ENCODE measurements around the gene CPNE2.

Gene CPNE2

GRCh38 chr16:57062329-57062728 lies 30.1 kb upstream of the CPNE2 start:
- TF ChIP-seq REST (IDR thresholded peaks at IDR 0.05; ENCODE audit: insufficient read depth in 1 of 2, low read depth in 2 of 2, low read length in 2 of 2) (no peak), FOXP2 (optimal IDR thresholded peaks at IDR 0.05; ENCODE audit: borderline replicate concordance, extremely low read depth, extremely low read length, insufficient read depth) (no peak), SIN3A (IDR thresholded peaks at IDR 0.05; ENCODE audit: borderline replicate concordance, insufficient read depth, low read length) (no peak), POLR2AphosphoS5 (IDR thresholded peaks at IDR 0.05; ENCODE audit: low read depth, low read length) (no peak), TAF1 (IDR thresholded peaks at IDR 0.05; ENCODE audit: borderline replicate concordance, insufficient read depth, low read length) (no peak)

- TF ChIP-seq REST (IDR thresholded peaks at IDR 0.05; ENCODE audit: insufficient read depth in 1 of 2, low read depth in 2 of 2, low read length in 2 of 2) (no peak), FOXP2 (optimal IDR thresholded peaks at IDR 0.05; ENCODE audit: borderline replicate concordance, extremely low read depth, extremely low read length, insufficient read depth) (no peak), POLR2AphosphoS5 (IDR thresholded peaks at IDR 0.05; ENCODE audit: low read depth, low read length) (no peak), TAF1 (IDR thresholded peaks at IDR 0.05; ENCODE audit: borderline replicate concordance, insufficient read depth, low read length) (no peak), SIN3A (IDR thresholded peaks at IDR 0.05; ENCODE audit: borderline replicate concordance, insufficient read depth, low read length) (no peak)
Observed at GRCh38 chr16:57064995-57065394, 27.4 kb upstream of the CPNE2 start.

- TF ChIP-seq FOXP2 (optimal IDR thresholded peaks at IDR 0.05; ENCODE audit: borderline replicate concordance, extremely low read depth, extremely low read length, insufficient read depth) (no peak), POLR2AphosphoS5 (IDR thresholded peaks at IDR 0.05; ENCODE audit: low read depth, low read length) (no peak), SIN3A (IDR thresholded peaks at IDR 0.05; ENCODE audit: borderline replicate concordance, insufficient read depth, low read length) (no peak), REST (IDR thresholded peaks at IDR 0.05; ENCODE audit: insufficient read depth in 1 of 2, low read depth in 2 of 2, low read length in 2 of 2) (no peak)
Observed at GRCh38 chr16:57066625-57067024, 25.8 kb upstream of the CPNE2 start.

- TF ChIP-seq FOXP2 (optimal IDR thresholded peaks at IDR 0.05; ENCODE audit: borderline replicate concordance, extremely low read depth, extremely low read length, insufficient read depth) (no peak), SIN3A (IDR thresholded peaks at IDR 0.05; ENCODE audit: borderline replicate concordance, insufficient read depth, low read length) (no peak), REST (IDR thresholded peaks at IDR 0.05; ENCODE audit: insufficient read depth in 1 of 2, low read depth in 2 of 2, low read length in 2 of 2) (no peak), TAF1 (IDR thresholded peaks at IDR 0.05; ENCODE audit: borderline replicate concordance, insufficient read depth, low read length) (no peak), POLR2AphosphoS5 (IDR thresholded peaks at IDR 0.05; ENCODE audit: low read depth, low read length) (no peak)
Observed at GRCh38 chr16:57067347-57067746, 25.0 kb upstream of the CPNE2 start.

- TF ChIP-seq TAF1 (IDR thresholded peaks at IDR 0.05; ENCODE audit: borderline replicate concordance, insufficient read depth, low read length) (no peak), REST (IDR thresholded peaks at IDR 0.05; ENCODE audit: insufficient read depth in 1 of 2, low read depth in 2 of 2, low read length in 2 of 2) (no peak)
Observed at GRCh38 chr16:57069053-57069452, 23.3 kb upstream of the CPNE2 start.

All from PFSK-1 (cell line).